Central memory CD8-positive, alpha-beta T cell (primary cell): ENCODE measurements around the gene WIPI1.
"Not testable (repeated sequence)": the region's sequence is repeated elsewhere in the genome, so short reads cannot be mapped to it uniquely, and the experiment has no call there.

Experiments used
- ATAC-seq: fragments of 150-1000 bp; cut with Tn5 transposase; replicated peaks from 2 replicates; pipeline ENCODE4 v1.10.0; 2022; ENCODE audit warnings: mild to moderate bottlenecking, moderate FRiP score, moderate number of reproducible peaks; ENCODE audit not compliant: poor library complexity, severe bottlenecking; ENCODE audit errors: extremely low read depth
- DNase-seq, 2 donors: peaks; one replicate each; pipeline ENCODE4 v3.0.0; 2021; ENCODE audit warnings: low spot score in 2 of 2
- H3K27ac Mint-ChIP-seq: one replicate; pipeline ENCODE4 v1.8.0; 2022; ENCODE audit warnings: low read depth, mild to moderate bottlenecking, moderate library complexity, mixed read lengths
- H3K27me3 Mint-ChIP-seq: one replicate; pipeline ENCODE4 v1.8.0; 2022; ENCODE audit warnings: mixed read lengths
- H3K36me3 Mint-ChIP-seq: one replicate; pipeline ENCODE4 v1.8.0; 2022; ENCODE audit warnings: mild to moderate bottlenecking, moderate library complexity, mixed read lengths; ENCODE audit not compliant: insufficient read depth
- H3K4me1 Mint-ChIP-seq: one replicate; pipeline ENCODE4 v1.8.0; 2022; ENCODE audit warnings: mixed read lengths
- H3K4me3 Mint-ChIP-seq: one replicate; pipeline ENCODE4 v1.8.0; 2022; ENCODE audit warnings: mild to moderate bottlenecking, moderate library complexity, mixed read lengths
- H3K9me3 Mint-ChIP-seq: one replicate; pipeline ENCODE4 v1.8.0; 2022; ENCODE audit warnings: mixed read lengths

The WIPI1 gene

GRCh38 chr17:68382582-68383085 is 74.7 kb downstream of the WIPI1 start:
- Mint-ChIP-seq H3K9me3 (no peaks in the 10 kb centered on the region), H3K4me1 (peaks cover 21% of the 10 kb centered on the region), H3K36me3 (peaks cover 5% of the 10 kb centered on the region), H3K27me3 (no peaks in the 10 kb centered on the region), H3K27ac (no peak overlapping the region), H3K4me3 (no peak overlapping the region)
- DNase-seq (no peak), ATAC-seq (no peak)

GRCh38 chr17:68381076-68381900 is 76.0 kb downstream of the WIPI1 start:
- ATAC-seq (no peak), DNase-seq (no peak)
- H3K36me3 Mint-ChIP-seq = peaks cover 5% of the 10 kb centered on the region

GRCh38 chr17:68379692-68380677 is 77.3 kb downstream of the WIPI1 start:
- Mint-ChIP-seq H3K27ac (no peak overlapping the region), H3K27me3 (no peaks in the 10 kb centered on the region), H3K4me1 (peaks cover 17% of the 10 kb centered on the region), H3K36me3 (peaks cover 5% of the 10 kb centered on the region), H3K4me3 (no peak overlapping the region), H3K9me3 (no peaks in the 10 kb centered on the region)
- DNase-seq (no peak), ATAC-seq (no peak)

More at GRCh38 chr17:68381076-68381900, 76.0 kb downstream of the WIPI1 start:
- no peak overlapping the region for H3K4me3 Mint-ChIP-seq
- no peak overlapping the region for H3K27ac Mint-ChIP-seq
- no peaks in the 10 kb centered on the region for H3K27me3 Mint-ChIP-seq
- H3K4me1 Mint-ChIP-seq = peaks cover 21% of the 10 kb centered on the region
- H3K9me3 Mint-ChIP-seq = no peaks in the 10 kb centered on the region

- peaks cover 5% of the 10 kb centered on the region for H3K36me3 Mint-ChIP-seq
- no peak overlapping the region for H3K4me3 Mint-ChIP-seq
- H3K9me3 Mint-ChIP-seq = no peaks in the 10 kb centered on the region
- no peak overlapping the region for H3K27ac Mint-ChIP-seq
- peaks cover 9% of the 10 kb centered on the region for H3K4me1 Mint-ChIP-seq
- ATAC-seq (no peak), DNase-seq (no peak)
- no peaks in the 10 kb centered on the region for H3K27me3 Mint-ChIP-seq
Observed at GRCh38 chr17:68379177-68379510, 78.2 kb downstream of the WIPI1 start.

GRCh38 chr17:68378268-68379176 is 78.8 kb downstream of the WIPI1 start:
- H3K4me1 Mint-ChIP-seq = peaks cover 3% of the 10 kb centered on the region
- no peaks in the 10 kb centered on the region for H3K9me3 Mint-ChIP-seq
- ATAC-seq (no peak), DNase-seq (no peak)
- peaks cover 5% of the 10 kb centered on the region for H3K36me3 Mint-ChIP-seq
- H3K27me3 Mint-ChIP-seq = no peaks in the 10 kb centered on the region
- H3K4me3 Mint-ChIP-seq = no peak overlapping the region
- H3K27ac Mint-ChIP-seq = no peak overlapping the region

GRCh38 chr17:68377771-68378267 is 79.5 kb downstream of the WIPI1 start:
- Mint-ChIP-seq H3K4me3 (no peak overlapping the region), H3K36me3 (peaks cover 5% of the 10 kb centered on the region), H3K4me1 (no peaks in the 10 kb centered on the region), H3K27me3 (no peaks in the 10 kb centered on the region), H3K9me3 (no peaks in the 10 kb centered on the region), H3K27ac (no peak overlapping the region)
- ATAC-seq (no peak), DNase-seq (no peak)

GRCh38 chr17:68376178-68376577 is 81.1 kb downstream of the WIPI1 start:
- not testable (repeated sequence) for H3K9me3 Mint-ChIP-seq, H3K36me3 Mint-ChIP-seq, H3K27me3 Mint-ChIP-seq, ATAC-seq, H3K27ac Mint-ChIP-seq, H3K4me3 Mint-ChIP-seq, DNase-seq, H3K4me1 Mint-ChIP-seq

GRCh38 chr17:68375566-68375965 is 81.7 kb downstream of the WIPI1 start:
- Mint-ChIP-seq H3K4me1 (no peaks in the 10 kb centered on the region), H3K9me3 (no peaks in the 10 kb centered on the region), H3K27me3 (no peaks in the 10 kb centered on the region), H3K36me3 (peaks cover 4% of the 10 kb centered on the region), H3K4me3 (no peak overlapping the region), H3K27ac (no peak overlapping the region)
- ATAC-seq = no peak
- no peak for DNase-seq
